PFSK-1 (cell line): ENCODE measurements around the gene NOTCH3.

Source experiments
- FOXP2 ChIP-seq: optimal IDR thresholded peaks from 2 replicates; pipeline ENCODE3; 2011; ENCODE audit warnings: borderline replicate concordance, control low read depth, inconsistent platforms; ENCODE audit not compliant: insufficient read depth; ENCODE audit errors: extremely low read length, extremely low read depth
- POLR2AphosphoS5 ChIP-seq: IDR thresholded peaks from 2 replicates; pipeline ENCODE4 v1.6.1; 2012; ENCODE audit warnings: low read depth, mild to moderate bottlenecking, control low read depth, low read length, moderate library complexity
- REST ChIP-seq, 2 experiments: IDR thresholded peaks; 2 replicates each; pipeline versions ENCODE4 v1.6.1 to v1.8.0; 2011 to 2012; ENCODE audit warnings: low read depth in 2 of 2, low read length in 2 of 2, control low read depth in 1 of 2, inconsistent platforms in 1 of 2, mild to moderate bottlenecking in 1 of 2, moderate library complexity in 1 of 2; ENCODE audit not compliant: insufficient read depth in 1 of 2
- SIN3A ChIP-seq: IDR thresholded peaks from 2 replicates; pipeline ENCODE4 v1.6.1; 2012; ENCODE audit warnings: mild to moderate bottlenecking, low read length, moderate library complexity, borderline replicate concordance; ENCODE audit not compliant: insufficient read depth
- TAF1 ChIP-seq: IDR thresholded peaks from 2 replicates; pipeline ENCODE4 v1.6.1; 2012; ENCODE audit warnings: low read length, control low read depth, borderline replicate concordance; ENCODE audit not compliant: insufficient read depth

NOTCH3 gene

GRCh38 chr19:15184776-15185175 is 16.0 kb downstream of the NOTCH3 start:
- TF ChIP-seq POLR2AphosphoS5 (no peak), FOXP2 (no peak), REST (IDR thresholded peaks at IDR 0.05; ENCODE audit: insufficient read depth in 1 of 2, low read depth in 2 of 2, low read length in 2 of 2) (no peak), TAF1 (no peak)

GRCh38 chr19:15181394-15181793 is 19.4 kb downstream of the NOTCH3 start:
- TF ChIP-seq POLR2AphosphoS5 (no peak), TAF1 (no peak), FOXP2 (no peak), REST (IDR thresholded peaks at IDR 0.05; ENCODE audit: insufficient read depth in 1 of 2, low read depth in 2 of 2, low read length in 2 of 2) (no peak), SIN3A (no peak)

DNA sequence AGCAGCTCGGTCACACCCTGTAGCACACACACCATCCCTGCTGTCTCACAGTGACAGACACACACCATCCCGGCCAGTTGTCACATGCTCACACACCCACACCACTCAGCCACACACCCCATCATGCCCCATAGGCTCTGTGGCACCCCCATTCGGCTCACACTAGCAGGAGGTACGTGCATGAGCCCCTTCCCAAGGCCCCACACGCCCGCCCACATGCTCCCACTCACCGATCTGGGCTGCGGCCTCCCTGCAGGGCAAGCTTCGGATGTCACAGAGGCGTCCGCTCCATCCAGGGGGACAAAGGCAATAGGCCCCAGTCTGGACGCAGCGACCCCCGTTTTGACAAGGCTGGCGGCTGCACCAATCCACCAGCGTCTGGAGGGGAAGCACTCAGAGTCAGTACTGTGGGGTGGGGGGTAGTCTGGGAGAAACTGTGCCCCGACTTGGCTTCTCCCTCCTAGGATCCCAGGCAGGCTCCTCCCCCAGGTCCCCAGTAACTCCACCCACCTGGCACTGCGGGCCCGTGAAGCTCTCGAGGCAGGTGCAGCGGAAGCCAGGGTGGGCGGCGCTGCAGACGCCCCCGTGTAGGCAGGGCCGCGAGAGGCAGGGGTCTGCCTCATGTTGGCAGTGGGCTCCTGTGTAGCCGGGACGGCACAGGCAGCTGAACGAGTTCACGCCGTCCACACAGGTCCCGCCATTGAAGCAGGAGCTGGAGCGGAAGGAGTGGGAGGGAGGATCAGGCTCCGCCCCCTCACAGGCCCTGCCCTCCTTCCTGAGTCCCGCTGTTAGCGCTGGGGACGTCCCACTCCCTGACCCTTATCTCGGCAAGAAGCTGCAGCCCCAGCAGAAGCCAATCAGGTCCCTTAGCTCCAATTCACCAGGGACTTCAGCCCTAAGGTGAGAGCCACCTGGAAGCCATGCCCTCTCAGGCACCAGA is 20.1 kb downstream of the NOTCH3 start:
- TF ChIP-seq FOXP2: peak; percentile 48
- no peak for TF ChIP-seq TAF1

- TF ChIP-seq TAF1 (no peak), SIN3A (no peak), POLR2AphosphoS5 (no peak), FOXP2 (no peak), REST (IDR thresholded peaks at IDR 0.05; ENCODE audit: insufficient read depth in 1 of 2, low read depth in 2 of 2, low read length in 2 of 2) (no peak)
These were observed 22.0 kb downstream of the NOTCH3 start for GRCh38 chr19:15178629-15179308.

DNA sequence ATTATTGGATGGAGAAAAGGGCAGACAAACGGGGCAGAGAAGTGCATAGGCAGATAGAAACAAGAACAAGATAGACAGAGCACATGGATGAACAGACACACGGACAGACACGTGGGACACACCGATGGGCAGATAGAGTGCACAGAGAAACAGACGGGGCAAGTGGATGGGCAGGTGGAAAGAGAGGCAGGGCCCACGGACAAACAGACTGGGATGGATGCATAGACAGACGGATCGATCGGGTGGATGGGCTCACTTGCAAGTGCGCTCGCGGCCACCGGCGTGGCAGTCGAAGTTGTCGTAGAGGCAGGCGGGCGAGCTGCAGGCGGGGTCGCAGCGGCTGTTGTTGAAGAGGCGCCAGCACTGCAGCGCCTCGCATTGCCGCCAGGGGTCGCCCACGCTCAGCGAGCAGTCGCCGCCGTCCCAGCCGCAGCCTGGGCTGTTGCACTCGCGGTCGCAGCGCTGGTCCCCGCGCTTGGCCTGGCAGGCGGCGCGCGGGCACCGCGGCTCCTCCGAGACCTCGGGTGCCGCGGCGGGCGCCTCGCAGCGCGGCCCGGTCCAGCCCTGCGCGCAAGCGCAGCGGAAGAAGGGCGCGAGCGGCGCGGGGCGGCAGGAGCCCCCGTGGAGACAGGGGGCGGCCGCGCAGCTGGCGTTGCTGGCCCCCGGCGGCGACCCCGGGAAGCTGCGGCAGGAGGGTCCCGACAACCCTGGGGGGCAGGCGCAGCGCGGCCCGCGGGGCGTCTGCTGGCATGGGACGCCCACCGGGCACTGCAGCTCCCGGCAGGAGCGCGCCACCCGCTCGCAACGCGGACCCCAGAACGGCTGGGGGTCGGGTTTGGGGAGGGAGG is 23.3 kb downstream of the NOTCH3 start:
- peak; percentile 97 for TF ChIP-seq FOXP2
- TF ChIP-seq POLR2AphosphoS5: no peak
